Keratinocyte (primary cell): ENCODE measurements around the gene MYO7B.

Source experiments
- CTCF ChIP-seq, 3 experiments: IDR thresholded peaks in 1 of 3; conservative IDR thresholded peaks in 1 of 3; optimal IDR thresholded peaks in 1 of 3; 2 replicates in 2 of 3; 3 replicates in 1 of 3; pipeline versions ENCODE3 to v1.5.1; 2011; ENCODE audit warnings: low read length in 3 of 3, mild to moderate bottlenecking in 3 of 3, moderate library complexity in 2 of 3, control low read depth in 1 of 3, inconsistent platforms in 1 of 3; ENCODE audit not compliant: insufficient read depth in 2 of 3; ENCODE audit errors: extremely low read depth in 1 of 3
- EZH2 ChIP-seq: IDR thresholded peaks from one replicate; pipeline ENCODE4 v1.6.1; 2012; ENCODE audit warnings: inconsistent platforms, mild to moderate bottlenecking, low read length, moderate library complexity

- TF ChIP-seq CTCF (optimal IDR thresholded peaks at IDR 0.05 in 1 of 3, IDR thresholded peaks at IDR 0.05 in 1 of 3, conservative IDR thresholded peaks at IDR 0.05 in 1 of 3; ENCODE audit: extremely low read depth in 1 of 3, insufficient read depth in 2 of 3, low read length in 3 of 3) (no peak), EZH2 (no peak)
Observed at GRCh38 chr2:127652786-127653357, 117.4 kb downstream of the MYO7B start.
